Thyroid gland (tissue), 4 donors: ENCODE data around the gene HMGB4. TPM values are rescaled to one million over a fixed set of nuclear protein-coding genes. Genes with fewer than 3 reads are reported as not detected.

ENCODE experiments used
- DNase-seq, 2 donors: peaks; one replicate each; pipeline ENCODE4 v3.0.0-alpha.2; 2019
- H3K27ac ChIP-seq, 3 donors: fragments of 200-600 bp; sonication (generic); 1 replicate in 2 of 3; 2 replicates in 1 of 3; pipeline ENCODE4 v1.5.1; 2016 to 2019; ENCODE audit warnings: mild to moderate bottlenecking in 1 of 3, moderate library complexity in 1 of 3
- H3K27me3 ChIP-seq: fragments of 200-600 bp; sonication (generic); one replicate; pipeline ENCODE4 v1.5.1; 2019
- H3K36me3 ChIP-seq, 2 donors: fragments of 200-600 bp; sonication (generic); one replicate each; pipeline ENCODE4 v1.5.1; 2016 to 2019
- H3K4me1 ChIP-seq, 2 donors: fragments of 200-600 bp; sonication (generic); one replicate each; pipeline ENCODE4 v1.5.1; 2017 to 2019
- H3K4me3 ChIP-seq, 3 donors: fragments of 200-600 bp; sonication (generic); replicated peaks in 1 of 3; 1 replicate in 2 of 3; 2 replicates in 1 of 3; pipeline ENCODE4 v1.5.1; 2016; ENCODE audit warnings: mild to moderate bottlenecking in 1 of 3
- H3K9me3 ChIP-seq: fragments of 200-600 bp; sonication (generic); one replicate; pipeline ENCODE4 v1.5.1; 2017
- POLR2A ChIP-seq, 2 donors: fragments of 450-650 bp; IDR thresholded peaks; one replicate each; pipeline ENCODE4 v1.6.1; 2017; ENCODE audit warnings: antibody characterized with exemption in 2 of 2, mild to moderate bottlenecking in 2 of 2, moderate library complexity in 1 of 2
- WGBS, 2 donors: methylation state at CpG; one replicate each; pipeline ENCODE4 v1.1.5; 2017; 5-methylcytosine and 5-hydroxymethylcytosine counted together
- intact Hi-C: fragments of 100-400 bp; cut with DNase I; formaldehyde crosslinking; loops from one replicate; pipeline ENCODE4 v1.15.1; 2023
- total RNA-seq, 4 donors: library from RNA; depleted of rRNA; stranded (reverse); fragments of >200 nt; gene quantifications; one replicate each; pipeline ENCODE4 v1.2.3, GENCODE V29; 2016
- TF ChIP-seq, protein P1 (sequence below), 6 experiments: fragments of 200-600 bp in 3 of 6; fragments of 450-650 bp in 3 of 6; sonication (generic) in 3 of 6; IDR thresholded peaks; one replicate each; pipeline ENCODE4 v1.5.1; 2016 to 2019; ENCODE audit warnings: antibody characterized with exemption in 6 of 6, mild to moderate bottlenecking in 2 of 6, inconsistent platforms in 1 of 6, moderate library complexity in 1 of 6

The HMGB4 gene
- total RNA-seq, 4 donors from 2014 or later: 1.9 TPM; not detected in 3

DNA sequence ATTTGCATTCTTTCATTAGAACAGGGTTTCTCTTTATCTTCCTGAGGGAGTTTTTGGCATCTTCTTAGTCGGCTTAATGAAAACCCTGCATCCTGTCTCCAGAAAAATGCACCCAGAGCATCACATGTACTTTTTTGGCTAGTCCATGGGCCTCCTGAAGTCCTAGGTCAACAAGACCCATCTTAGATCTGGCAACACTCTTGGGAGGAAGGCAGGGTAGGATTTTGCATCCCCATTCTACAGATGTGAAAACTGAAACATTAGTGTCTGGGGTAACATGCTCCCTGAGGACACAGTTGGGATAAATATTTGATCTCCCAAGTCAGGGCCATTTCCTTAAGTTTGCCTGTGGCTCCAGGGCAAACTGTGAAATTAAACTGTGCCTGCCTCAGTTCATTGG is 40.0 kb upstream of the HMGB4 start:
- Histone ChIP-seq H3K9me3 (no peaks in the 10 kb centered on the region), H3K27ac (no peak overlapping the region), H3K4me1 (no peaks in the 10 kb centered on the region), H3K4me3 (no peak overlapping the region), H3K27me3 (no peaks in the 10 kb centered on the region), H3K36me3 (no peaks in the 10 kb centered on the region)
- 78 to 87% methylated on average over 1 of the region's 1 CpG for WGBS, 2 donors
- TF ChIP-seq, protein P1, sequence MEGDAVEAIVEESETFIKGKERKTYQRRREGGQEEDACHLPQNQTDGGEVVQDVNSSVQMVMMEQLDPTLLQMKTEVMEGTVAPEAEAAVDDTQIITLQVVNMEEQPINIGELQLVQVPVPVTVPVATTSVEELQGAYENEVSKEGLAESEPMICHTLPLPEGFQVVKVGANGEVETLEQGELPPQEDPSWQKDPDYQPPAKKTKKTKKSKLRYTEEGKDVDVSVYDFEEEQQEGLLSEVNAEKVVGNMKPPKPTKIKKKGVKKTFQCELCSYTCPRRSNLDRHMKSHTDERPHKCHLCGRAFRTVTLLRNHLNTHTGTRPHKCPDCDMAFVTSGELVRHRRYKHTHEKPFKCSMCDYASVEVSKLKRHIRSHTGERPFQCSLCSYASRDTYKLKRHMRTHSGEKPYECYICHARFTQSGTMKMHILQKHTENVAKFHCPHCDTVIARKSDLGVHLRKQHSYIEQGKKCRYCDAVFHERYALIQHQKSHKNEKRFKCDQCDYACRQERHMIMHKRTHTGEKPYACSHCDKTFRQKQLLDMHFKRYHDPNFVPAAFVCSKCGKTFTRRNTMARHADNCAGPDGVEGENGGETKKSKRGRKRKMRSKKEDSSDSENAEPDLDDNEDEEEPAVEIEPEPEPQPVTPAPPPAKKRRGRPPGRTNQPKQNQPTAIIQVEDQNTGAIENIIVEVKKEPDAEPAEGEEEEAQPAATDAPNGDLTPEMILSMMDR (IDR thresholded peaks at IDR 0.05): no peak
- TF ChIP-seq POLR2A (IDR thresholded peaks at IDR 0.05): no peak
- no peak for DNase-seq
- intact Hi-C loops: no loop called here

- Histone ChIP-seq H3K36me3 (no peaks in the 10 kb centered on the region), H3K27ac (no peak overlapping the region), H3K9me3 (no peaks in the 10 kb centered on the region), H3K27me3 (no peaks in the 10 kb centered on the region), H3K4me3 (no peak overlapping the region), H3K4me1 (no peaks in the 10 kb centered on the region)
- intact Hi-C loops: no loop called here
- no peak for DNase-seq
- TF ChIP-seq, protein P1 (IDR thresholded peaks at IDR 0.05): no peak
- TF ChIP-seq POLR2A (IDR thresholded peaks at IDR 0.05): no peak
- 78 to 83% methylated on average over 6 of the region's 6 CpGs for WGBS, 2 donors
These were observed 39.6 kb upstream of the HMGB4 start for GRCh38 chr1:33824321-33824720.

- no peaks in the 10 kb centered on the region for H3K27me3 ChIP-seq
- DNase-seq: no peak
These were observed 38.9 kb upstream of the HMGB4 start for GRCh38 chr1:33824971-33825370.

DNA sequence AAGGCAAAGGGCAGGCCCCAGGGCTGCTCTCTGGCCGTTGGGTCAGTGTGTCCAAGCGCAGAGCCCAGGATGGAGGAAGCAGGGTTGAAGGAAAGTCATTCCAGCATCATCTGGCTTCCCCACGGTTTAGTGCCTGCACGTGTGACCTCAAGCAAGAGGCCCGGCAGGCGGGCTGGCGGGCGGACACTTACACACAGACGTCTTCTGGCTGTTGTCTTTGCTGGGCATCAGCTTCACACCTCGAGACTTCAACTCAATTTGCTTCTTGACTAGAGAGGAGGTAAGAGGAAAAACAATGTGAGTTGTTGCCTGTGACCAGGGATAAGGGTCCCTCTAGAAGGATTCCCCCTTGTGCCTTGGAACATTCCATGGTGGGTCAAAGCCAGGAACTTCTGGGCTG is 38.4 kb upstream of the HMGB4 start:
- intact Hi-C loops: no loop called here
- H3K36me3 ChIP-seq: no peaks in the 10 kb centered on the region
- H3K9me3 ChIP-seq: no peaks in the 10 kb centered on the region
- TF ChIP-seq, protein P1 (IDR thresholded peaks at IDR 0.05): no peak
- no peak for TF ChIP-seq POLR2A (IDR thresholded peaks at IDR 0.05)
- WGBS, 2 donors: 72% methylated on average over 8 to 10 of the region's 10 CpGs
- no peaks in the 10 kb centered on the region for H3K4me1 ChIP-seq
- no peak overlapping the region for H3K27ac ChIP-seq
- H3K27me3 ChIP-seq: no peaks in the 10 kb centered on the region
- no peak overlapping the region for H3K4me3 ChIP-seq
- DNase-seq: no peak

More at GRCh38 chr1:33824971-33825370, 38.9 kb upstream of the HMGB4 start:
- no peak overlapping the region for H3K4me3 ChIP-seq
- WGBS, 2 donors: 64 to 85% methylated on average over 1 of the region's 1 CpG
- TF ChIP-seq POLR2A (IDR thresholded peaks at IDR 0.05): no peak
- TF ChIP-seq, protein P1 (IDR thresholded peaks at IDR 0.05): no peak
- no peak overlapping the region for H3K27ac ChIP-seq
- H3K4me1 ChIP-seq: no peaks in the 10 kb centered on the region
- no peaks in the 10 kb centered on the region for H3K9me3 ChIP-seq
- intact Hi-C loops: no loop called here
- H3K36me3 ChIP-seq: no peaks in the 10 kb centered on the region

- Histone ChIP-seq H3K4me1 (no peaks in the 10 kb centered on the region), H3K9me3 (no peaks in the 10 kb centered on the region), H3K36me3 (no peaks in the 10 kb centered on the region), H3K27ac (no peak overlapping the region), H3K27me3 (no peaks in the 10 kb centered on the region), H3K4me3 (no peak overlapping the region)
- intact Hi-C loops: no loop called here
- no peak for TF ChIP-seq POLR2A (IDR thresholded peaks at IDR 0.05)
- TF ChIP-seq, protein P1 (IDR thresholded peaks at IDR 0.05): no peak
- no peak for DNase-seq
These were observed 37.6 kb upstream of the HMGB4 start for GRCh38 chr1:33826311-33826710.
